Renal pelvis (tissue), 4 donors: ENCODE results near the gene MATN1. TPM values are rescaled to one million over a fixed set of nuclear protein-coding genes. Genes with fewer than 3 reads are reported as not detected.
"Not testable (repeated sequence)": the region's sequence is repeated elsewhere in the genome, so short reads cannot be mapped to it uniquely, and the experiment has no call there.

ENCODE experiments used
- DNase-seq: peaks from one replicate; pipeline ENCODE4 v3.0.0-alpha.2; 2013
- polyA plus RNA-seq, 3 donors: library from polyadenylated mRNA; unstranded; fragments of 120-200 nt; gene quantifications; one replicate each; pipeline ENCODE4 v1.2.1, GENCODE V29; 2013; ENCODE audit not compliant: insufficient read length in 3 of 3

MATN1 gene
- polyA plus RNA-seq, 3 donors, result 0.17 to 0.30 (median 0.23) TPM

DNA sequence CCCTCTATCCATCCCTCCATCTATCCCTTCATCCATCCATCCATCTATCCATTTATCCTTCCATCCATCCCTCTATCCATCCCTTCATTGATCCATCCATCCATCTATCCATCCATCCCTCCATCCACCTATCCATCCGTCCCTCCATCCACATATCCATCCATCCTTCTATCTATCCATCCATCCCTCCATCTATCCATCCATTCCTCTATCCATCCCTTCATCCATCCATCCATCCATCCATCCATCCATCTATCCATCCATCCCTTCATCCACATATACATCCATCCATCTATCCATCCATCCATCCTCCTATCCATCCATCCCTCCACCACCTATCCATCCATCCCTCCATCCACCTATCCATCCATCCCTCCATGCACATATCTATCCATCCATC is 23.6 kb downstream of the MATN1 start:
- no peak for DNase-seq

GRCh38 chr1:30698401-30698981 is 24.9 kb downstream of the MATN1 start:
- DNase-seq, result no peak

DNA sequence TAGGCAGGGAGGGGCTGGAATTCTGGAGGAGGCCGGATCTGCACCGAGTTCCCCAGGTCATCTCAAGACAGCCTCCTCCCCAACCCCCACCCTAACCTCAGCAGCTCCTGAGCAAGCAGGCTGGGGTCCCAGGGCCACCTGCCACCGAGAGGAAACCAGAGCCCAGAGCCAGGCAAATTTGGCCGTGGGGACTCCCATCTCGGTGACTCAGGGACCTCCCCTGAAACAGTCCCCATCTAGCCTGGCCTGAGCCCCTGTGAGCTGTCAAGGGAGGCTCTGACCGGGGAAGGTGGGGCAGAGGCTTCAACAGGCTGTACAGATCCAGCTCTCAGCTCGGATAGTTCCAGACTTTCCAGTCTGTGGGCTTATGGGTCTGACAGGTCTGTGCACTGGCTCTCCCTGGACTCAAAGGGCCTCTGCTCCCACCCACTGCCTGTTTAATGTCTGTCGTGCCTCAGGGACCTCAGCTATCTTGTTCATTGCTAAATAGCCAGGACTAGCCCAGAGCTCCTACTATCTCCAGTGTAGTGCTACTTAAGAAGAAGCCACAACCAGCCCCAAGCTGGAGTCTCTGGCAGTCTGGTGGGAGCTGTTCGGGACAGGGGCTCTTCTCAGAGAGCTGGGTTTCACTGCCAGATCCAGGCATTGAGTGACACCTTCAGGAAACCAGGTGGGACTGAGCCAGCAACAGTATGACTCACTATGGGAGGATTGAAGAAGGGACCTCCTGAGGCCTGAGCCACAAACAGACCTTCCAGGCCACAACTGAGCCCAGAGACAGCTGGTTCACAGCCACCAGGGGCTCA is 25.6 kb downstream of the MATN1 start:
- no peak for DNase-seq

DNA sequence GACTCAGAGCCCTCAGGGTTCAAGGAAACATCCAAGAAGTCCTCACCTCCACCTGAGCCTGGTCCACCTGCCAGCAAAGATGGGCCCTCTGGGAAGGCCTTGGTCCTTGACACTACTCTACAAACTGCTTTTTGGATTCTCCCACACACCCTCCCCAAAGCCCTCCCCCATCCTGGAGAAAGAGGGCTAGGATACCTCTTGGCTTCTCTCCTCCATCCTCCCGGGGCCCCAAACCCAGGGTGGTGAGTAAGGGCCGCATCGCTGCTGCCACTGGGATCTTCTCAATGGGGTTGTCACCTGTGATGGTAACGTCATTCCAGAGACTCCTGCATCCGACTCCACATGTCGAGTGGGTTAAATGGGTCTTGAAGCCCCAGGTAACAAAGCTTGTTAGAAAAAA is 26.6 kb downstream of the MATN1 start:
- DNase-seq, result no peak

GRCh38 chr1:30695439-30695841 is 27.9 kb downstream of the MATN1 start:
- DNase-seq, result no peak

DNA sequence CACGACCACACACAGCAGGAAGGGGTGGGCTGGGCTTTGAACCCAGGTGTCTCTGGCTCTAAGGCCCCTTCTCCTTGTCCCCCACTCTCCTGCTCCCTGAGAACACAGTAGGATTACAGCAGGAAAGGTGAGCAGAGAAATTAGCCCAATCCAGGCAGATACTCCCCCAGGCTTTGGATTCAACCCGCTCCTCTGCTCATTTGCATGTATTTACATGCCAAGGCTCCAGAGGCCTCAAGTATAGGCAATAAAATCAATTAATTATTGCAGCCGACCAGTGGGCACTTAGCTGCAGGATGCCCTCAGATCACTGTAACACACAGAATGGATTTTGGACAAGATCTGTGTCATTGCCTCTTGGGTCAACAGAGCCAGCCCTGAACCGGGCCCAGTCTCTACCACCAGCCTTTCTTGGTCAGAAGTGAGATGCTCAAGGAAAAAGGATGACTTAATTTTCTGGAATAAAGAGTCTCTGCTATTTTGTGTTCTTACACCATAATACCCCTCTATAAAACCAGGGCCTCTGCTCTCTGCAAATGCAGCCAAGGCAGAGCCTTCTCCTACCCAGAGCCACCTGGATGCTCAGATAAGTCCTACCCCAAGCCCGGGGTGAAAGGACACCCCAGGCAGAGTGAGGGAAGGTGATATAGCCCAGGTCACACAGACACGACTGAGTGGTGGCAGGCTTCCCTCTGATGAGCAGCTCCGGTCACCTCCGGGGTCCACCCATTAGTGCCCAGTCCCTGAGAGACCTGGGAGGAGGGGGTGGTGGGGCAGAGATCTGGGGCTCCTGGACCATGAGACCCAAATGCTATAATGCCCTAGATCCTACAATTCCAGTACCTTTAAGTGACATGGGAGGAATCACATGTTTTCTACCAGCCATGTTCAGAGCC is 28.9 kb downstream of the MATN1 start:
- no peak for DNase-seq

DNA sequence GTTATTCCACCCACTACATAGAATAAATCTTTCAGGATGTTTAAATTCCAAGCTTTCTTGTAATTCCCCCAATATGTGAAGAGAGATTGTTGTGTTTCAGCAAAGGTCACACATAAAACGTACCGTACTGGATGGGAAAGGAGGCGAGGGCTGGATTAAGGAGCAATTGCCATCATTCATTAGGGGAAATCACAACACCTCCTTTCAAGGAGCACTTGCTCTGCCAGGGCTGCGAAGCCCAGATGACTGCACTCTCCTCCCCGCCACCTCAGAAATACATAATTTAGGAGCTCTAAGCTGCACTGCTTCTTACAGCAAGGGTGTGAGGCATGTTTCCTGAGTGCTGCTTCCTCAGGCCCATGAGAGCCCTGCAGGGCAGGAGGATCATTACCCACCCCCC is 29.6 kb downstream of the MATN1 start:
- DNase-seq, result no peak

DNA sequence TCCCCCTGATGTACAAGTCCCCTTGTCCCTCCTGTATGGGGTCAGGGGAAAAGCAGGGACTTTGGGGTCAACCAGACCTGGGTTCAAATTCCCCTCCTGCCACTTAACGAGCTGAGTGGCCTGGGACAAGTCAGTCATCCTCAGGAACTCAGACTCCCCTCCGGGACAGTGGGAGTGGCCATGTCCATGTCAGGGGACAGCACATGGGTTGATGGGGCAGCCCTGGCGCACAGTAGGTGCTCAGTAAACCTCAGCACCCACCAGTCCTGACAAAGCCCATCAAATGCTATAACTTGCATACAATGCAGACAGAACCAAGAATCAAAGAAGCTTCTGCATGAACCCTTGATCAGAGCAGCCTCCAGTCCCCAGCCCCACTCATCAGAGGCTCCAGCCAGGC is 30.0 kb downstream of the MATN1 start:
- no peak for DNase-seq

DNA sequence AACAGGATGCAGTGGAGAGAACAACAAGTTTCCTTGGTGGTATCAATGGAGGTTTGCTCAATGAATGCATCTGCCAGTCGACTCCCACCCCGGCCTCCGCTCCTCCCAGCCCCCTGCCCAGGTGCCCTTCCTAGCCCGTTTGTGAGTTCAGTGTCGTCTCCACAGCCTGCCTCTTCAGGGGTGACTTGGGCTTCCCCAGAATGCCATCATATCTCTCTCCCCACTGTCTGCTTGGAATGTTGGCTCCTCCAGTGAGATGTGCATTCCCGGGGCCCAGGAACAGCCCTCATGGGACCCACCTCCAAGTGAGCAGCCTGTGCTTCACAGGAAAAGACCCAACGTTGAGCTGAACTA is 30.5 kb downstream of the MATN1 start:
- DNase-seq, result no peak

GRCh38 chr1:30692201-30692947 is 31.0 kb downstream of the MATN1 start:
- no peak for DNase-seq

GRCh38 chr1:30691480-30691879 is 31.9 kb downstream of the MATN1 start:
- DNase-seq, result no peak

GRCh38 chr1:30689901-30690645 is 33.3 kb downstream of the MATN1 start:
- DNase-seq, result no peak

GRCh38 chr1:30688920-30689794 is 34.2 kb downstream of the MATN1 start:
- DNase-seq, result no peak

- not testable (repeated sequence) for DNase-seq
Observed at GRCh38 chr1:30688516-30688915, 34.9 kb downstream of the MATN1 start.

- no peak for DNase-seq
Observed at GRCh38 chr1:30687886-30688285, 35.5 kb downstream of the MATN1 start.

GRCh38 chr1:30686236-30686935 is 37.0 kb downstream of the MATN1 start:
- no peak for DNase-seq

DNA sequence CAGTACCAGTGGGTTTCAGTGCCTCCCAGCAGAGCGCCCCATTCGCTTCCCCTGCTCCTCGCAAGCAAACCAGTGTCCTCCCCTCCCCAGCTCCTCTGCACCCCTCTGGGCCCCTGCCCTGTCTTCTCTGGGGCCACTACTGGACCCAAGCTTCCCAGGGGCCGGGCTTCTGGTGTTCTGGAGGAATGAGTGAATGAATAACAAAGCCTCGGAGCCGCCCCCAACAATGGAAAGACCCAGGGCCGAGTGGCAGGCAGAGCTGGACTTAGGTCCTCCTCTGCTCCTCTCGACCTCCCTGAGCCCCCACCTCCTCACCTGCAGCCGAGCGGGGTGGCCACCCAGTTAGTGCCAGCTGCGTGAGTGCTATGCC is 37.6 kb downstream of the MATN1 start:
- no peak for DNase-seq

GRCh38 chr1:30684881-30685795 is 38.2 kb downstream of the MATN1 start:
- DNase-seq, result peak; percentile 86

GRCh38 chr1:30684259-30684658 is 39.1 kb downstream of the MATN1 start:
- no peak for DNase-seq
